ENCODE measurements around the gene SLC35F2. TPM values are rescaled to one million over a fixed set of nuclear protein-coding genes. Genes with fewer than 3 reads are reported as not detected.

Gene SLC35F2
- total and polyA plus RNA-seq, 2 experiments from 2014 or later, result 13.0 to 14.8 TPM

- no peak overlapping the region for H3K27ac ChIP-seq
- no peak overlapping the region for H3K4me3 ChIP-seq
- H2AFZ ChIP-seq, result no peak overlapping the region
- no peaks in the 10 kb centered on the region for H3K36me3 ChIP-seq (replicated peaks; ENCODE audit: insufficient read depth, low read depth)
- no peak for DNase-seq (ENCODE audit: low spot score)
- no peaks in the 10 kb centered on the region for H3K27me3 ChIP-seq
- H3K4me1 ChIP-seq (ENCODE audit: insufficient read depth), result no peaks in the 10 kb centered on the region
- peaks cover 16% of the 10 kb centered on the region for H3K79me2 ChIP-seq
- no peak overlapping the region for H3K4me2 ChIP-seq
- H4K20me1 ChIP-seq (ENCODE audit: insufficient read depth, poor library complexity, severe bottlenecking), result no peaks in the 10 kb centered on the region
- WGBS (ENCODE audit: low lambda C conversion rate, missing lambda C conversion rate), result 68% methylated on average over 3 of the region's 3 CpGs
- no peak for TF ChIP-seq EZH2phosphoT487 (IDR thresholded peaks at IDR 0.05; ENCODE audit: low read depth, severe bottlenecking, unreplicated experiment)
- TF ChIP-seq CTCF (IDR thresholded peaks at IDR 0.05; ENCODE audit: poor library complexity), result no peak
- TF ChIP-seq EZH2 (IDR thresholded peaks at IDR 0.05; ENCODE audit: borderline replicate concordance), result no peak
- no peaks in the 10 kb centered on the region for H3K9me3 ChIP-seq (ENCODE audit: low read depth)
- no peaks in the 10 kb centered on the region for H3K9me2 ChIP-seq (replicated peaks; ENCODE audit: insufficient read depth)
Observed at GRCh38 chr11:107821199-107821927, 37.2 kb downstream of the SLC35F2 start.

- H3K27me3 ChIP-seq, result no peaks in the 10 kb centered on the region
Observed at GRCh38 chr11:107819361-107820014, 39.1 kb downstream of the SLC35F2 start.

GRCh38 chr11:107818491-107818890 is 40.1 kb downstream of the SLC35F2 start:
- Histone ChIP-seq H3K36me3 (replicated peaks; ENCODE audit: insufficient read depth, low read depth) (no peaks in the 10 kb centered on the region), H3K4me3 (no peak overlapping the region), H3K9me2 (replicated peaks; ENCODE audit: insufficient read depth) (no peaks in the 10 kb centered on the region), H3K9me3 (ENCODE audit: low read depth) (no peaks in the 10 kb centered on the region), H2AFZ (no peak overlapping the region), H3K79me2 (peaks cover 15% of the 10 kb centered on the region), H4K20me1 (ENCODE audit: insufficient read depth, poor library complexity, severe bottlenecking) (no peaks in the 10 kb centered on the region), H3K27me3 (no peaks in the 10 kb centered on the region), H3K27ac (no peak overlapping the region), H3K4me2 (no peak overlapping the region), H3K4me1 (ENCODE audit: insufficient read depth) (no peaks in the 10 kb centered on the region)
- 97% methylated on average over 3 of the region's 3 CpGs for WGBS (ENCODE audit: low lambda C conversion rate, missing lambda C conversion rate)
- TF ChIP-seq EZH2phosphoT487 (IDR thresholded peaks at IDR 0.05; ENCODE audit: low read depth, severe bottlenecking, unreplicated experiment), result no peak
- DNase-seq (ENCODE audit: low spot score), result no peak

More at GRCh38 chr11:107819361-107820014, 39.1 kb downstream of the SLC35F2 start:
- H3K4me2 ChIP-seq, result no peak overlapping the region
- WGBS (ENCODE audit: low lambda C conversion rate, missing lambda C conversion rate), result 61% methylated on average over 5 of the region's 5 CpGs
- no peak overlapping the region for H2AFZ ChIP-seq
- H3K9me3 ChIP-seq (ENCODE audit: low read depth), result no peaks in the 10 kb centered on the region
- no peaks in the 10 kb centered on the region for H3K36me3 ChIP-seq (replicated peaks; ENCODE audit: insufficient read depth, low read depth)
- no peaks in the 10 kb centered on the region for H3K4me1 ChIP-seq (ENCODE audit: insufficient read depth)
- H3K79me2 ChIP-seq, result peaks cover 16% of the 10 kb centered on the region
- no peaks in the 10 kb centered on the region for H4K20me1 ChIP-seq (ENCODE audit: insufficient read depth, poor library complexity, severe bottlenecking)
- no peak overlapping the region for H3K4me3 ChIP-seq
- DNase-seq (ENCODE audit: low spot score), result no peak
- H3K9me2 ChIP-seq (replicated peaks; ENCODE audit: insufficient read depth), result no peaks in the 10 kb centered on the region
- peak overlapping the region; percentile 24 for H3K27ac ChIP-seq
- no peak for TF ChIP-seq EZH2 (IDR thresholded peaks at IDR 0.05; ENCODE audit: borderline replicate concordance)
- TF ChIP-seq EZH2phosphoT487 (IDR thresholded peaks at IDR 0.05; ENCODE audit: low read depth, severe bottlenecking, unreplicated experiment), result no peak
- no peak for TF ChIP-seq CTCF (IDR thresholded peaks at IDR 0.05; ENCODE audit: poor library complexity)

GRCh38 chr11:107816028-107816427 is 42.6 kb downstream of the SLC35F2 start:
- Histone ChIP-seq H4K20me1 (ENCODE audit: insufficient read depth, poor library complexity, severe bottlenecking) (no peaks in the 10 kb centered on the region), H3K27me3 (no peaks in the 10 kb centered on the region), H2AFZ (no peak overlapping the region), H3K4me2 (no peak overlapping the region), H3K4me1 (ENCODE audit: insufficient read depth) (no peaks in the 10 kb centered on the region), H3K4me3 (no peak overlapping the region), H3K27ac (no peak overlapping the region), H3K79me2 (no peaks in the 10 kb centered on the region), H3K36me3 (replicated peaks; ENCODE audit: insufficient read depth, low read depth) (no peaks in the 10 kb centered on the region), H3K9me2 (replicated peaks; ENCODE audit: insufficient read depth) (no peaks in the 10 kb centered on the region), H3K9me3 (ENCODE audit: low read depth) (no peaks in the 10 kb centered on the region)
- no peak for DNase-seq (ENCODE audit: low spot score)
- 77% methylated on average over 2 of the region's 2 CpGs for WGBS (ENCODE audit: low lambda C conversion rate, missing lambda C conversion rate)
- TF ChIP-seq CTCF (IDR thresholded peaks at IDR 0.05; ENCODE audit: poor library complexity) (no peak), EZH2 (IDR thresholded peaks at IDR 0.05; ENCODE audit: borderline replicate concordance) (no peak), EZH2phosphoT487 (IDR thresholded peaks at IDR 0.05; ENCODE audit: low read depth, severe bottlenecking, unreplicated experiment) (no peak)
